HG03196 (cell line): ENCODE measurements around the gene AKAP5.
"Not testable (repeated sequence)": the region's sequence is repeated elsewhere in the genome, so short reads cannot be mapped to it uniquely, and the experiment has no call there.

Experiments
- ATAC-seq: cut with Tn5 transposase; IDR thresholded peaks from one replicate; pipeline ENCODE4 v1.9.1; 2021; ENCODE audit not compliant: unreplicated experiment

The AKAP5 gene

DNA sequence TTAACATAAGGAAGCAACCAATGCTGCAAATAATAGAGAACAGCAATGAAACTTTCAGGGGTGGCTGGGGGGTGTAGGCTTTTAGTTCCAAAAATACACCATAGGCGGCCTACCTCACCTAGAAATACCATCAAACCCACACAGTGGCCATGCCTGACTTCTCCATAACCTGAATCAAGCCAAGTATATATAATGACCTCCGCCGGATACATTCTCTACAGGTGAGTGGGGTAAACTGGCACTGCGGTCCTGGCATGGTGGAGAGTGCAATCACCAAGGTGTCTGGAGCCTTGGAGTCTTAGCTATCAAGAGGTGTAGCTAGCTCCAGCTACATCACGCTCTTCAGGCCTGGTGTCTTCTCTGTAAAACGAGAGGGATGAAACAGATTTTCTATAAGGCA is 37.2 kb downstream of the AKAP5 start:
- no peak for ATAC-seq

DNA sequence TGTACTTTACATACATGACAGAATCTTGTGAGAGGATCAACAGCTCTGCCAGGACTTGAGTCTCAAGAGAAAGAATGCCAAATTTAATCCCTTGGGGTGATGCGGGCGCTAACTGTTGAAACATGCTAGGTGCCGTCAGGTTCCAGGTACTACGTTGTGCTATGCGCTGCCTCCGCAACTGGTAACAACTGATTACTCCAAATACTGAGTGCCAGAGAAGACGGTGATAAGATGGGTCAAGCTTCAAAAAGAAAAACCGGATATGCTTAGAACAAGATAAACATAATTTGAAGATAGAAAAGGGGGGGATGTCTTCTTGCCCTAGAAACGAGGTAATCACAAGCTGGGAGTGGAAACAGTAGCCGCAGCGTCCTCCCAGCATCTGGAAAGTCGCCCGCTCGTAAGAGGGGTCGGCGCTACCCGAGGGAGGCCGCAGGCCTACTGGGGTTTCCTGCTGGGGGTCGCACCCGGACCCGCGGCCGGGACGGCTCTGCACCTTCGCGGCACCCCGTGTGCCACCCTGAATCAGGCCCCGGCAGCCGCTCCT is 37.7 kb downstream of the AKAP5 start:
- no peak for ATAC-seq

DNA sequence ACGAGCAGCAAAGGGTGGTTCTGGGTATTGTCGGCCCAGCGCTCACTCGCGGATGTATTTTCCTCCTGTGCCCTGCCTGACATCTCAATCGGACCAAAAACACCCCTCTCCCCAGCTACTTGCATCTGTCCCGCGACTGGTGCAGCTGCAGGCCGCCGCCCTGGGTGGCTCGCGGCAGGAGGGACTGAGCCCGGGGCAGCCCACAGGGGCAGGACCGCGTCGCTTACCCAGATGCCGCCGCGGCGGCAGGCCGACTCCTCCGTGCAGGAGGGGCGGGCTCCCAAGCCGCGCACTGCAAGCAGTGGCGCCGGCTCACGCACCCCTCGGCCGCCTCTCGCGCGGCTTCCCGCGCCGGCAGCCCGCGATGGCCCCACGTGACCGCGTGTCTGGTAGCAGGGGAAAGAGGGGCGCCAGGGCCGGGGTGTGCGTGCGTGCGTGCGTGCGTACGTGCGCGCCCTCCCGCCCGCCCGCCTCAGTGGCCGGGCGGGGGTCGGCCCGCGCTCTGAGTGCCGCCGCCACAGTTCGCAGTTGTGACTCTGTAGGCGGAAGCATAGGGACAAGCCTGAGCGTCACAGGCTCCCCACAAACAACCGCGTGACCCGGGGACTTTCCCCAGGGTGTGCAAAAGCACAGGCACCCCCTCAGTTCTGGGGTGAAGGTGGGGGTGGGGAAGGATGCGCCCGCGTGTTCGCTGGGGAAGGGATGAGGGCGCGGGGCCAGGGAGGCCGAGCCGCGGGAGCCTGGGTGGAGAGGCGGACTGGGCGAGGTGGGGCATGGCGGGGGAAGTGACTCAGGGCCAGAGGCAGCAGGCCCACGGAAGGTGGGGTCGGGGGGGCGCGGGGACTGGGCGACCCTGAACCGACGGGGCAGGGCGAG is 38.4 kb downstream of the AKAP5 start, which contains the start of gene ZBTB25:
Gene ZBTB25, minus strand, starts transcription at position 405 of the 876 bp plus-strand sequence. CDS start 13,305 bp downstream, outside the sequence.
- peak; percentile 58 for ATAC-seq

DNA sequence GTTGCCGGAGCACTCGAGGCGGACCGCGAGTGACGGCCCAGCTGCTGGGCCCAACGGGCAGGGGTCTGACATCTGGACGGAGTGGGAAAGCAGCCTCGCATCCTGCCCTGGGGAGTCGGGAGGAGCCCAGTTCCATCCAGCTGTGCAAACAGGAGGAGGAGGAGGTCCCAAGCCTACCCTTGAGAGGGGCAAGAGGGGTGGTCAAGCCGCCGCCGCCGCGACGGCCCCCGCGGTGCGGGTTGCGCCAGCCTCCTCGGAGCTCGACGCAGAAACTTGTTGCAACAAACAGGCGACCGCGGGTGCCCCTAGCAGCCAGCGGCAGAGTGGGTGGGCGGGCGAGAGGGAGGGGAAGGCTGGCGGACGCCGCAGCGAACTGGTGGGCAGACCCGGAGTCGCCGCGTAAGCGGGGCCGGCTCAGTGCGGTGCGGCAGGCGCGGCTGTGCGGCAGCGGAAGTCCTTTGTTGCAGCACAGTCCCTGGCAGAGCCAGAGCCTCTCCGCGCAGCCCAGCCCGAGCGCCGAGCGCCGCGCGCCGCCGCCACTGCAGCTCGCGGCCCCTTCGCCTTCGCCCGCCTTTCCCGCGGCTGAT is 39.1 kb downstream of the AKAP5 start, which contains the start of gene ZBTB1:
Gene ZBTB1, plus strand, starts transcription at position 461 of the 587 bp plus-strand sequence. CDS start 16,735 bp downstream, outside the sequence.
- ATAC-seq, result peak; percentile 22

DNA sequence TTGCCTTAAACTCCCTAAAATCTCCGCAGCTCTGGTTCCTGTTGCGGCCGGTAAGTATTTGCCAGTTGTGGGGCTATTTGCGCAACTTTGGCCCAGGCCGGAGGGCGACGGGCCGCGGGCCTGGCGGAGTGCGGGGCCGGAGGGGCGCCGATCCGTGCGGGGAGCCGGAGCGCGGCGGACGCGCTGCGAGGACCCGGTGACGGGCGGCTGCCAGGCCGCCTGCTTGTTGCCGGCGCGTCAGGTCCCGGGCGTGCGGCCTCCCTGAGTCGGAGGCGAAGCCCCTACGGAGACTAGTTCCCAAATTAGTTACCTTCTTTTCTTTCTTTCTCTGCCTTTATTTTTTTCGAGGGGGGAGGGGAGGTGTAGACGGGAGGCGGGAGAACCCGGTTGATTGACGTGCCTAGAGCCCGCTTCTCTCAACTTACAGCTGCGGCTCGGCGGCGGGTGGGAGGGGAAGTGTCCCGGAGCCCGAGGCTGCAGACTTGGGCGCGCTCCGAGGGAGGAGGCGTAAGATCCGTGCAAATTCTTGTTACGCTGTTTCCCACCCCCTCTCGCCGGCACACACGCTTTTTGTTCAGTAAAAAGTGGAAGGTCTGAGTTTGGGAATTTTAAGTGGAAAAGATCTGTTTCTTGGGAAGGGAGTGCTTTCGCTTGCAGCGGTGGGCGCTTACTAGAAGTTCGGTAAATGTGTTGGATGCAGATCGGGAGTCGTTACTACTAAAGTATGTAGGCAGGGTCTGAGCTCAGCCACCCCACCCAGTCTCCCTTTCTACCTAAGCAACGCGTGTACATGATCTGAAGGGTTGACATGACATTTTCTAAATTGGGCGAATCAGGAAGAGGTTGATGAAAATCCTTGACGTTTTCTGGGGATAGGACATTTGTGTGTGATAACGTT is 39.8 kb downstream of the AKAP5 start:
- peak; percentile 26 for ATAC-seq

DNA sequence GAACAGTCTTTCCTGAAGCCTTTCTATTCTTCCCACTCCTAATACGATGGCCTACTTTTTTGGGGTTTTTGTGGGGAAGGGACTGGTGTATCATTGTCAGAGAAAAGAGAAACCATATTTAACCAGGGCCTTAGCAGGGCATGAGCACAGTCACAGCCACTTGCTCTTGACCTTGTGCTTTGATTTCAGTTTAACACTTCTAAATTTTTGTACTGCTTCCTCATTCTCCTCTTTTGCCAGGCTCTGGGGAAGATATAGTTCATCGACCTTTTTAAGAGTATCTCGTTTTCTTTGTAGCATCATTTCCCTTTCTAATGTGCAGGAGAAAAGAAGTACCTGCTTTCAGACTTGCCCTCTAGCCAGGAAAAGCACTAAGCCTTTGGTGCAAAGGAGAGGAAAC is 41.4 kb downstream of the AKAP5 start:
- no peak for ATAC-seq

DNA sequence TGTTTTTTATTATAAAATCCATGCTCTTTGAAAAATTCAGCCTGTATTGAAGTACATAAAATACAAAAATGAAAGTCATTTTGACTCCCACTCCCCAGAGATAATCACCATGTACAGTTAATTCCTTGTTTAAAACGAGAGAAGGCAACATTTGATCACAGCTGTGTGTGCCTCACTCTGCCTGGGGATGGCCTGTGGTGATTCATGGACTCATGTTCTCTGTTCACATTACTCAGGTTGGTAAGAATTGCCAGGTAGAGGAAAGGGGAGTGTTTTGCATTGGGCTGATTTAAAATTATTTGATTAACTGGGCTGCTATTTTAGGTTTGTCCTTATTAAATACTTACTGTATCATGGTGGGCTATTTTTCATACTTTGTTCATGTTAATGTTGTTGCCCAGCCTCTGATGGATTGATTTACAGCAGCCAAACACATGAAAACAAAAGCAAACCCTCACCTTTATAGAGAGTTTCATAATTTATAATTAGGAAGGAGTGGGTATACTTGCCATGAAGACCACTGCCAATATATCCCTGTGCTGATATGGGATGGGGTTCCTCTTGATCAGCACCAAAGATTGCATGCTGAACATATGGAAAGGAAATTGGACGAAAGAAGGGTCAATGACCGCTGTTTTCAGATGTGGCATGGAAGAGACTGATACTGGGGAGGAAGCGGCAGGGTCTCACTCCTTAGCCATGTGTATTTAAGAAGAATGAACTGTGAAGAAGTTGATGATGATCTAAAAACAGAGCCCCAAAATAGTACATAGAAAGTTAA is 42.3 kb downstream of the AKAP5 start:
- ATAC-seq, result no peak

DNA sequence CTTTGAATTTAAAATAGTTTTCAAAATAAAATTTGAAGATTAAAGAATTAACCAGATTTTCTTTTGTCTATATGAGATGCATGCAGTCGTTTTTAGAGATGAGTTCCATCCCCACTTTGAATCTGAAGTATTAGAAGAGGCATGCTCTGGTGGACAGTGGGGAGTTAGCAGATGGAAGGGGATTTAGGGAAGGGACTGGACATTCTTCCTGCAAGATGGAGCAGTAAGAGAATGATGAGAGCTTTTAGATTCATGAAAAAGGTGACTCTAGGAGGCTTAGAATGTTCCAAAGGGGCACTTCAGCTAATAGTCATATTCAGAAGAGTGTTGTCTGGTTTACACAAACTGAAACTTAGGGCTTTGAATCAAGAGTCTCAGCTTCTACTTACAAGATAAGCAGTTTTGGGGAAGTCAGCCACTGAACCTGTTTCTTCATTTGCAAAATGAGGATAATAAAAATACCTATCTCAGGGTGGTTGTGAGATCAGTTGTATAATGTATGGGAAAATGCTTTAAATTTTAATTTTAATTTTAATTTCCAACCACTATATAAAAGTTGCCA is 43.0 kb downstream of the AKAP5 start:
- no peak for ATAC-seq

DNA sequence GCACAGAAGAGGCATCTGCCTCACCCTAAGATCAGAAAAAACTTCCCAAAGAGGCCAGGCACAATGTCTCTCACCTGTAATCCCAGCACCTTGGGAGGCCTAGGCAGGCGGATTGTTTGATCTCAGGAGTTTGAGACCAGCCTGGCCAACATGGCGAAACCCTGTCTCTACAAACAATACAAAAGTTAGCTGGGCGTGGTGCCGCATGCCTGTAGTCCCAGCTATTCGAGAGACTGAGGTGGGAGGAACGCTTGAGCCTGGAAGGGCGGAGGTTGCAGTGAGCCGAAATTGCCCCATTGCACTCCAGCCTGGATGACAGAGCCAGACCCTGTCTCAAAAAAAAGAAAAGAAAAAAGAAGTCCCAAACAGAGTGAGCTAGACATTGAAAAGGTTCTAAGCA is 43.7 kb downstream of the AKAP5 start:
- no peak for ATAC-seq

DNA sequence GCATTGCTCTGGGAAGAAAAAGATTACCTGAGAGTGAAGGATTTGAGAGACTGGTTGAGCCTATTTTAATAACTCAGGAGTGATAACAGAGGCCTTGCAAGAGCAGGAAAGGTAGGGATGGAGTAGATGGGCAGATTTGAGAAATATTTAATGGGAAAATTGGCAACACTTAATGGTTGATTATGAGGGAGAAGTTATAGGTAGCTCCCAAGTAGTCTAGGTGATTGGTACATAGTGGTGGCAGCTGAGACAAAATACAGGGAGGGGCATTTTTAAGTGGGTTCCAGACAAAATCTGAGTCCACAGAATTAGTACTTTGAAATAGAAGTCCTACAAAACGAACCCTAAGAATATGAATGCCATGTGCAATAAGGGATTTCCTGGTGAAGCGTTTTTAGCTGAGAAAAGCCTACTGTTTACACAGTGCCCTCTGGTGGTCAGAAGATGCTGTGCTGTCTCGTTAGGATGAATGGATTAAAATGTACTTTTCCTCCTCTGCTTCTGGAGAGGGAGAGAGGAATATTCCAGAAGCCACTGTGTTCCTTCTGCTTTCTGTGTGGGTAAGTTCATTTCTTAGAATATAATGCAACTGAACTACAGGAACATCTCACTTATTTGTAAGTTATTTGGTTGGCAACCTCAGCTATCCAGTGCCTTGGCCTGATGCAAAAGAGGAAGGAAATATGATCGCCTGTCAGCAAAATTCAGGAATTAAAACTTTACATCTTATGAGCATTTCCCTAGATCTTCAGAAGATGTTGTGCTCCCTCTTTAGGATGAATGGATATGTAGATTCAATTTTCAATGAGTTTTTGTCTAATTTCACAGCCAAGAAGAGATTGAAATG is 45.7 kb downstream of the AKAP5 start:
- ATAC-seq, result no peak

DNA sequence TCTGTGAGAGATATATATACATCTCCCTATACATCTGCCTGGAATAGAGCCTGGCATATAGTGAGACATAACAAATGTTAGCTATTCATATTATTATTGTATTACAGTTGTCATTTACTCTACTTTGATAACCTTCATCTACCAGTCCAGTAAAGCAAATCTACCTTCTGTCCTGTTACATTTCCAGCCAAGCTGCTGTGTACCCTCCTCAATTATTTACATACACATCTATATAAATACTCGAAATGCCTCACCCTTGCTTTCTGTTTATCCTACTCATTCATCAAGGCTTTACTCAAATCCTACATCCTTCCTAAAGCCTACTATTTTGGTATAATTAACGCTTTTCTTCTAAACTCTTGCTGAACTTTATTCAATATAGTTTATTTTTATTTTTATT is 48.0 kb downstream of the AKAP5 start:
- no peak for ATAC-seq

DNA sequence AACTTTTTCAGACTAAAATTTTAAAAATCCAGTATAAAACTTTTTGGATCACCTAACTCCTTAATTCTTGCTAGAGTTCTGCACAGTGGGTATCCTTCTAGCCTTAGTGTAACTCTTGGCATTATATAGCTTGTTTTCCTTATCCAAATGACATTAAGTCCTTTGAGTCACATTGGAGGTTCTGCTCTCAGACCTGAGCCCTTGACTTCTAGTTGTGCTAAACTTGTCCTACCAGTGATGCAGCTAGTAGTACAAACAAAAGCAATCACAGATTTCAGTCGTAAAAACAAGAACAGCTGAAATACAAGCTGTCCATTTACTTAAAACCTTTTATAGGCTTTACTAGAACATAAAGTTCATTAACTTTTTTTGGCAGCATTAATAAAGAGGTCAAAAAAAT is 49.8 kb downstream of the AKAP5 start:
- ATAC-seq, result no peak

DNA sequence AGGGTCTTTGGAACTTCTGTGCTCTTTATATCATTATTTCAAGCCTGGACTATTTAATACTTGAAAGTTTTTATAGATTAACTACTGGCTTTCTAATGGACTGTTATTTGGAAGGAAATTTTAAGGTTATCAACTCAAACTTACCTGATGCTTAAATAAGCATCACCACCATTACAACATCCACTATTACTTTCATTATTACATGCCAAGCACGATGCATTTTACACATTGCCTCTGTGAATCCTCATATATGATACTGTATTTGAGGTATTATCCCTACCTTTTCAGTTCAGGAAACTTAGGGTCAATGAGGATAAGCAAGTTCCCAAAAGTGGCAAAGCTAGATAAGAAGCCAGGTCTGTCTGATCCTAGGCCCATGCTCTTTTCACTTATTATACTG is 51.7 kb downstream of the AKAP5 start:
- no peak for ATAC-seq

DNA sequence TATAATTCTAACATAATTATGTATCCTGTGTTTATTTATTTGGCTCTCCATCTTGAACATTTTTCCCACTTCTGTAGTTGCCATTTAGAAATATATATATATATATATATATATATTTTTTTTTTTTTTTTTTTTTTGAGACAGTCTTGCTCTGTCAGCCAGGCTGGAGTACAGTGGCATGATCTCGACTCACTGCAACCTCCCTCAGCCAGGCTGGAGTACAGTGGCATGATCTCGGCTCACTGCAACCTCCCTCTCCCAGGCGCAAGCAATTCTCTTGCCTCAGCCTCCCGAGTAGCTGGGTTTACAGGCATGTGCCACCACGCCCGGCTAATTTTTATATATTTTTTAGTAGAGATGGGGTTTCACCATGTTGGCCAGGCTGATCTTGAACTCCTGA is 52.4 kb downstream of the AKAP5 start:
- ATAC-seq, result not testable (repeated sequence)

DNA sequence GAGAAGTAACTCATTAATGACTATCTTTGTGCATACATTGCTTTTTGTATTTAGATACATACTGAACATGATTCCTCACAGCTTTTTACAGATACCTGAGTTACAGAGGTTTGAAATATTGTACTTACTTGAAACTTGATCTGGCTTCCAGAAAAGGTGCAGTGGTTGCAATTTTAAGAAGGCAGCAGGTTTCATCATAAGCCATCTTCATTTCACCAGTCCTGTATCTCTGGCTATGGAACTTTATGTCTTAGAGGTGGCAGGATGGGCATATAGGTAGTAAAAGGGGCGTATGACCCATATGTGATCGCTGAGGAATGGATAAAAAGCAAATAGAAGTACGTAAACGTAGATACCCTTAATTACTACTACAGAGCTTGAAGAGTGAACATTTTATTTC is 52.9 kb downstream of the AKAP5 start:
- ATAC-seq, result no peak

DNA sequence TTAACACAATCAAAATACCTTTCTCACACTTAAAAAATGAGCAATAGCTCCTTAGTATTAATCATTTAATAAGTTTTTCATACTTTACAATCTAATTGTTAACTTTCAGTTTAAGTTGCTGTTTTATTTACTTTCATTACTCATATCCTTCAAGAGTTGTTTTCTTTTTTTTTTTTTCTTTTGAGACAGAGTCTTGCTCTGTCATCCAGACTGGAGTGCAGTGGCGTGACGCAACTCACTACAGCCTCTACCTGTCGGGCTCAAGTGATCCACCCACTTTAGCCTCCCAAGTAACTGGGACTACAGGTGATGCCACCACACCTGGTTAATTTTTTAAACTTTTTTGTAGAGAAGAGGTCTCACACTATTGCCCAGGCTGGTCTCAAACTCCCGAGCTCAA is 55.4 kb downstream of the AKAP5 start:
- no peak for ATAC-seq

DNA sequence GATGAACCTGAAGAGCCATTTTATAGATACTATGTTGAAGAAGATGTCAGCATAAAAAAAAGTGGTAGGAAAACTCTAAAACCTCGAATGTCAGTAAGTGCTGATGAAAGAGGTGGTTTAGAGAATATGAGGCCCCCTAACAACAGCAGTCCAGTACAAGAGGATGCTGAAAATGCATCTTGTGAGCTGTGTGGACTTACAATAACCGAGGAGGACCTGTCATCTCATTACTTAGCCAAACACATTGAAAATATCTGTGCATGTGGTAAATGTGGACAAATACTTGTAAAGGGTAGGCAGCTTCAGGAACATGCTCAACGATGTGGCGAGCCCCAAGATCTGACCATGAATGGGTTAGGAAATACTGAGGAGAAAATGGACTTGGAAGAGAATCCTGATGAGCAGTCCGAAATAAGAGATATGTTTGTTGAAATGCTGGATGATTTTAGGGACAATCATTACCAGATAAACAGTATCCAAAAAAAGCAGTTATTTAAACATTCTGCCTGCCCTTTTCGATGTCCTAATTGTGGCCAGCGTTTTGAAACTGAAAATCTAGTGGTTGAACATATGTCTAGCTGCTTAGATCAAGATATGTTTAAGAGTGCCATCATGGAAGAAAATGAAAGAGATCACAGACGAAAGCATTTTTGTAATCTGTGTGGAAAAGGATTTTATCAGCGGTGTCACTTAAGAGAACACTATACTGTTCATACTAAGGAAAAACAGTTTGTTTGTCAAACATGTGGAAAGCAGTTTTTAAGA is 57.5 kb downstream of the AKAP5 start:
- no peak for ATAC-seq
